ENCODE data around the gene SERINC4.

The SERINC4 gene

GRCh38 chr15:43776718-43777266 lies 23.2 kb downstream of the SERINC4 start, which contains the start of gene ELL3:
TSS of gene ELL3 (minus strand) at chr15:43776966. CDS start at chr15:43776901, 65 bp downstream.
- H3K4me3 ChIP-seq (replicated peaks; ENCODE audit: low read depth, low read length), result peak within 1 kb of the TSS; percentile 79
- TF ChIP-seq CTCF (IDR thresholded peaks at IDR 0.05; ENCODE audit: low read length, missing control alignments), result no peak
- DNase-seq (ENCODE audit: low read depth), result peak; percentile 61

DNA sequence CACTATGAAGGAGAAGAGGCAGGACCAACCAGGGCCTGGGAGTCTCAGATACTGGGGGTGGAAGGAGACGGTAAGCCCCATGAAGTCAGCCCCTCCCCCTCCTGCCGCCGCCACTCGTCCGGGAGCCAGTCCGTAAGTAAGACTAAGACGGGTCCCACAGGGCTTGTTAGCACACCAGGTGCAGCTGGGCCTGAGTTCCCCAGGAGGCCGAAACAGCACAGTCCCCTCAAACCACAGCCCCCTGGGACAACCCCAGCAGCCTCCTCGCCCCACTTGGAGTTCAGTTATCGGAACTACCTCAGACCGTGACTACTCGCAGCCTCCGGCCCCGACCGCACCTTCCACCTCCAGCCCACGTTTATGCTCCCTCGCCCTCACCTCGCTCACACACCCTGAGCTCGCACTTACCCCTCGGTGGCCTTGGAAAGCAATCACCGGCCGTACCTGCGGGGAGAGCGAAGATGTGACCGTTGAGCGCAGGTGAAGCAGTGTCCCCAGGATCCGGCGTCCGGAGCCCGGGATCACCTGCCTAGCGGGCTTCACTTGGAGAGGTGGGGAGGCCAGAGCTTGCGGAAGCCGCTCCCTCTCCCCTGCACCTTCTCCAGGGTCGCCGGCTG lies 23.8 kb downstream of the SERINC4 start:
- TF ChIP-seq CTCF (IDR thresholded peaks at IDR 0.05; ENCODE audit: low read length, missing control alignments), result no peak
- no peak for DNase-seq (ENCODE audit: low read depth)
- H3K4me3 ChIP-seq (replicated peaks; ENCODE audit: low read depth, low read length), result peak overlapping the region; percentile 79

GRCh38 chr15:43775411-43775965 lies 24.5 kb downstream of the SERINC4 start:
- no peak overlapping the region for H3K4me3 ChIP-seq (replicated peaks; ENCODE audit: low read depth, low read length)
- DNase-seq (ENCODE audit: low read depth), result peak; percentile 44
- TF ChIP-seq CTCF (IDR thresholded peaks at IDR 0.05; ENCODE audit: low read length, missing control alignments), result peak; percentile 34

DNA sequence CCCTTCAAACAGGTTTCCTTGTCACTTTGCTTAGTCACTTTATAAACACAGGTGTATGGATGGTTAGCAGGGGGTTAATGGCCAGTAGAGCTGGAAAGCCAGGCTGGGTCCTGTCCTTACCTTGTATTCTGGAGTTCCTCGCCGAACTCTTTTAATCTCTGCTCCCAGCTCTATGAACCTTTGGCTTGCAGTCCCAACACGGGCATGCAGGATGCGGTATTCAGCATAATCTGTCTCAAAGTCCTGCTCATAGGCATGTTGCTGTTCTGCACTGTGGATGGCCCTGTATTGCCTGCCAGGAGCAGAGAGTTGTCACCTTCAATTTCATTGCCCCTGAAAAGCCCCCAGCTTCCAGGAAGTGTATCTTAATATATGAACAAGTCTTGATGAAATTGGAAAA lies 26.0 kb downstream of the SERINC4 start:
- H3K4me3 ChIP-seq (replicated peaks; ENCODE audit: low read depth, low read length), result no peak overlapping the region
- no peak for TF ChIP-seq CTCF (IDR thresholded peaks at IDR 0.05; ENCODE audit: low read length, missing control alignments)
- DNase-seq (ENCODE audit: low read depth), result no peak

- no peak for DNase-seq (ENCODE audit: low read depth)
Observed at GRCh38 chr15:43772624-43773023, 27.4 kb downstream of the SERINC4 start.

DNA sequence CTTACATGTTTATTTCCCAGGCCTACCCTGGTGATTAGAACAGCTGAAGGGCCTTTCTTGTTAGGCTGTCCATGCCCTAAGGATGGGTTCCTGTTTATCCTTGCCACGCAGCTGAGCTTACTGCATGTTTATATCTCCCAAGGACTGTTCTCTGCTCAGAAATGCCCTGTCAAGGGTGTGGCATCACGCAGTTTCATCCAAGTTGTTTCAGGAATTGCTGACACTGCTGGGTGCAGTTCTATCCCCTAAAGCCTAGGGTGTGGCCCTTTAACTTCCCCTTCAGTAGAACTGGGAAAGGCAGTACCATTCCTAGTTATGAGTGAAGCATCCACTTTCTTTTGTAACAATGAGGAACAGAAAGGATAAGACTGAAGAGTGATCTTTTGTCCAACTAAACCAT lies 28.2 kb downstream of the SERINC4 start:
- TF ChIP-seq CTCF (IDR thresholded peaks at IDR 0.05; ENCODE audit: low read length, missing control alignments), result no peak
- H3K4me3 ChIP-seq (replicated peaks; ENCODE audit: low read depth, low read length), result no peak overlapping the region
- no peak for DNase-seq (ENCODE audit: low read depth)

More at GRCh38 chr15:43772624-43773023, 27.4 kb downstream of the SERINC4 start:
- H3K4me3 ChIP-seq (replicated peaks; ENCODE audit: low read depth, low read length), result no peak overlapping the region
- no peak for TF ChIP-seq CTCF (IDR thresholded peaks at IDR 0.05; ENCODE audit: low read length, missing control alignments)

Data from fibroblast of pulmonary artery (primary cell).